ENCODE measurements around the gene FGFR3. TPM values are rescaled to one million over a fixed set of nuclear protein-coding genes. Genes with fewer than 3 reads are reported as not detected.

Gene FGFR3
- total RNA-seq, 1 donor from 2014 or later = 1.0 TPM

- no peaks in the 10 kb centered on the region for H3K9me3 Mint-ChIP-seq (ENCODE audit: unreplicated experiment)
- peak within 1 kb of the TSS; percentile 87 for H3K4me3 Mint-ChIP-seq (ENCODE audit: unreplicated experiment)
- TF ChIP-seq CTCF (IDR thresholded peaks at IDR 0.05; ENCODE audit: unreplicated experiment) = no peak
- peaks cover 3% of the 10 kb centered on the region for H3K4me1 Mint-ChIP-seq (ENCODE audit: unreplicated experiment)
- H3K27ac Mint-ChIP-seq (ENCODE audit: unreplicated experiment) = no peak within 1 kb of the TSS
- H3K36me3 Mint-ChIP-seq (ENCODE audit: low read depth, unreplicated experiment) = no peaks in the 10 kb centered on the region
- H3K27me3 Mint-ChIP-seq (ENCODE audit: unreplicated experiment) = peaks cover 8% of the 10 kb centered on the region
- peak; percentile 82 for DNase-seq (ENCODE audit: low spot score)
Measured at GRCh38 chr4:1856071-1856942, 63.2 kb downstream of the FGFR3 start, which contains the start of gene LETM1. LETM1 (minus strand) TSS chr4:1856156; CDS start chr4:1855950, 206 bp downstream.

- DNase-seq (ENCODE audit: low spot score) = peak; percentile 20
- peak overlapping the region; percentile 83 for H3K4me3 Mint-ChIP-seq (ENCODE audit: unreplicated experiment)
Measured at GRCh38 chr4:1856943-1857699, 64.0 kb downstream of the FGFR3 start.

GRCh38 chr4:1857931-1858330 is 64.8 kb downstream of the FGFR3 start:
- no peak for TF ChIP-seq CTCF (IDR thresholded peaks at IDR 0.05; ENCODE audit: unreplicated experiment)
- Mint-ChIP-seq H3K4me3 (ENCODE audit: unreplicated experiment) (no peak overlapping the region), H3K27ac (ENCODE audit: unreplicated experiment) (no peak overlapping the region), H3K27me3 (ENCODE audit: unreplicated experiment) (peaks cover 11% of the 10 kb centered on the region), H3K36me3 (ENCODE audit: low read depth, unreplicated experiment) (no peaks in the 10 kb centered on the region), H3K4me1 (ENCODE audit: unreplicated experiment) (peaks cover 3% of the 10 kb centered on the region), H3K9me3 (ENCODE audit: unreplicated experiment) (no peaks in the 10 kb centered on the region)
- DNase-seq (ENCODE audit: low spot score) = no peak

More at GRCh38 chr4:1856943-1857699, 64.0 kb downstream of the FGFR3 start:
- Mint-ChIP-seq H3K9me3 (ENCODE audit: unreplicated experiment) (no peaks in the 10 kb centered on the region), H3K4me1 (ENCODE audit: unreplicated experiment) (peaks cover 3% of the 10 kb centered on the region), H3K36me3 (ENCODE audit: low read depth, unreplicated experiment) (no peaks in the 10 kb centered on the region), H3K27me3 (ENCODE audit: unreplicated experiment) (peaks cover 10% of the 10 kb centered on the region), H3K27ac (ENCODE audit: unreplicated experiment) (no peak overlapping the region)
- no peak for TF ChIP-seq CTCF (IDR thresholded peaks at IDR 0.05; ENCODE audit: unreplicated experiment)

Other genes starting within 250 kb of the FGFR3 start
- gene FAM53A, start 109.0 kb upstream of the FGFR3 start, total RNA-seq (ENCODE audit: unreplicated experiment) = 1.8 TPM
- gene SLBP, start 81.0 kb upstream of the FGFR3 start, total RNA-seq (ENCODE audit: unreplicated experiment) = 33.2 TPM
- 27.2 TPM for gene TMEM129, start 72.0 kb upstream of the FGFR3 start, total RNA-seq (ENCODE audit: unreplicated experiment)
- 42.2 TPM for gene TACC3, start 71.8 kb upstream of the FGFR3 start, total RNA-seq (ENCODE audit: unreplicated experiment)
- 37.1 TPM for gene LETM1, start 62.9 kb downstream of the FGFR3 start, total RNA-seq (ENCODE audit: unreplicated experiment)
- gene NSD2, start 78.1 kb downstream of the FGFR3 start, total RNA-seq (ENCODE audit: unreplicated experiment) = 93.5 TPM
- 30.2 TPM for gene NELFA, start 215.7 kb downstream of the FGFR3 start, total RNA-seq (ENCODE audit: unreplicated experiment)